HG03457 (cell line): ENCODE measurements around the gene DNAI7.

Experiments
- ATAC-seq: cut with Tn5 transposase; IDR thresholded peaks from one replicate; pipeline ENCODE4 v1.9.1; 2021; ENCODE audit warnings: moderate number of reproducible peaks; ENCODE audit not compliant: unreplicated experiment

The DNAI7 gene

GRCh38 chr12:25106818-25107217 lies 88.1 kb downstream of the DNAI7 start:
- no peak for ATAC-seq

DNA sequence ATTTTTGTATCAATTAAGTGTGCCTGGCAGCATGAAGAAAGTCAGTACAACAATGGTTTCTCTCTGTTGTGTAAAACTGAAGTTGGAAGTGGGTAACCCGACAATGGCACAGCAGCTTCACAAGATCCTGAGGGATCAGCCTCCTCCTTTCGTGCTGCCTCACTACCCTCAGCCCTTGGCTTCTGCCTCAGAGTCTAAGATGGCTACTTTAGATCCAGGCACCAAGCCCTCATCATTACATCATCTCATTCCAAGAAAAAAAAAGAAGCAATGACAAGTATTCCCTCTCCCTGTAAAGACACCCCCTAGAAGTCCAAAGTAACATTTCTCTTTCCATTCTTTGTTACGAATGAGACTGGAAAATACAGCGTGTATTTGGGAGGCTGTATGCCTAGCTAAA lies 92.6 kb downstream of the DNAI7 start:
- no peak for ATAC-seq

DNA sequence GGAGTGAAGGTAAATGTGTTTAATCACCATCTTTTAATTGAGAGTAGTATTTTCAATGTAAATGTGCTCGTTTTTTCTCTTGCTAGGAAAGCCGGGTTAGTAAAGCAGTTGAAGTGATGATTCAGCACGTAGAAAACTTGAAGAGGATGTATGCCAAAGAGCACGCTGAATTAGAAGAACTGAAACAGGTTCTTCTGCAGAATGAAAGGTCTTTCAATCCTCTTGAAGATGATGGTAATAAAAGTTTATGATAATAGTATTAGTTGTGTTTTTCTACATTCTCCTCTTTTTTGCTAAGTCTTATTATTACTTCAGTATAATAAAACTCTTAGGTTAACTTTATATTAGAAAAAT lies 93.9 kb downstream of the DNAI7 start:
- ATAC-seq = no peak

DNA sequence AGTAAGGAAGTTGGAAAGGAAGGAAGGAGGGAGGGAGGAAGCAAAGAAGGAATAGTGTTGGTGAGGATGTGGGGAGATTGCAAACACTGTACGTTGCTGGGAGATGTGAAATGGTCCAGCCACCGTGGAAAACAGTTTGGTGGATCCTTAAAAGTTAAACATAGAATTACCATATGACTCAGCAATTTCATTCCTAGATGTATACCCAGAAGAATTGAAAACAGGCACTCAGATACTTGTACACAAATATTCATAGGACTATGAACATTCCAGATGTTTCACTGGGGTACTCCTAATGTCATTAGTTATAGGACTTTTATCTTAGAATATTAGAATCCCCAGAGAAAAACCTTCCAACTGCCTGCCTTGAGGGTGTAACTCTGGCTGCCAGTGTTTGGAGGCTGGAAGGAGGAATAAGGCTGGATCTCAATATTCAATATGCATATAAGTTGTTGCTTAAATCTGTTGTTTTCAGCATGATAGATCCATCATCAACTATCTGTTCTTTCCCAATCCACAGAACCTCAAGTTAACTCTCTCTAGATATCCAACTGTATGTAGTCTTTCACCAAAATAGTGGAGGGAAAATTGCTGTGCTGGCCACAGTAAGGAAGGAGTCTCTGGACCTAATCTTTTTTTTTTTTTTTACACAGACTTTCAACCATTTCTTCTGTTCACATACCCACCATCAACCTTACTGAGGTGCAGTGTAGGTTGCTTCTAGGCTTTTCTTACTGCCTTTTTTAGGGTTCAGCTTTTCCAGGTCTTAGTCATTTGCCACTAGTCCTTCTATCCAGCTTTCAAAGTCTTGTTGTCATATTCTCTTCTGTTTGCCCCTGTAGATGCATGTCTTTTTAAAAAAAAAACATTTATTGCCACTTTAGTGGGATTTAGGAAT lies 94.5 kb downstream of the DNAI7 start:
- no peak for ATAC-seq

DNA sequence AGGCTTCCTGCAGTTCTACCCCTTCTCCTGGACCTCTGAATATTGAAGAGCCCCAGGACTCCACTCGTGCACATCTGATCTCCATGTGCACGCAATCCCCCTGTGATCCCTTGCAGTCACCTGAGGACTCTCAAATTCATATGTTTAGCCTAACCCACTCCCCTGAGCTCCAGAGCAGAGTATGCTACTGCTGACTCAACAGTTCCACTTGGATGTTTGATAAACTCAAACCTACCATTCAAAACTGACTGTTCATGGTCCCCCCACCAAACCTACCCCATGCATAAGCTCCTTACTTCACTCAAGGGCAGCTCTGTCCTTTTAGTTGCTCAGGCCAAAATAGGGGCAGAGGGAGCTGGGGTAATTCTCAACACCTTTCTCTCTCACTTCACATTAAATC lies 96.0 kb downstream of the DNAI7 start:
- no peak for ATAC-seq

DNA sequence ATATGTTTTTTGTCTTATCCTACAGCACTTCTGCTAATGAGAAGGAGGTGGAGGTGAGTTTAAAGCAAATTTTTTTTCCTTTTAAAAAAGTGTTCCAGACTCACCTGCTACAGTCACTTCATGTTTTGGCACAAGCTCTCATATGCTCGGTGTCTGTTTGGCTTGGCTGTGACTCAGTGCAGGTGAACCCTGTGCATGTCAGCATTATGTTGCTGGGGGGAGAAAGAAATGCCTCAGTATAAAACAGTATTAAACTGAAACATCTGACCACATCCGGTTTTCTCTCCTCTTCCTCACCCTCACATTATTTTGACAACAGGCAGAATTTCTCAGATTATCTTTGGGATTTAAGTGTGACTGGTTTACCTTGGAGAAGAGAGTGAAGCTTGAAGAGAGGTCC lies 105.2 kb downstream of the DNAI7 start:
- ATAC-seq = no peak

GRCh38 chr12:25087596-25087995 lies 107.4 kb downstream of the DNAI7 start:
- ATAC-seq = no peak

GRCh38 chr12:25084816-25085215 lies 110.1 kb downstream of the DNAI7 start:
- no peak for ATAC-seq

- no peak for ATAC-seq
These were observed 111.7 kb downstream of the DNAI7 start for GRCh38 chr12:25083211-25083610.

DNA sequence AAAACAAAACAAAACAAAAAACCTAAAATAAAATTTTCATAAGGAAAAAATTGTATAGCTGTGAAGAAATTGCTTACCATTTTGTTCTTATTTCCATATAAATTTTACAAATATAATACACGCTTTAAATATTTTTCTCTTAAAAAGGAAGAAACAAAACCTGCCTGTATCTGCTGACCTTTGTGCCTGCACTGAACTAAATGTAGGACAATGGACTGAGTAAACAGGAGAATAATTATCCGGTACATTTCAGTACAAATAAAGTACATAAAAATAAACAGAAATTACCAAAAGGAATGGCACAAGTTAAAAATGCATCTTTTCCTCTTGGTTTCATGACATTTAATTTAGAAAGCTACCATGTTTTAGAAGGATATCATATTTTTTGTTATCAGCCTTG lies 112.3 kb downstream of the DNAI7 start:
- ATAC-seq = no peak

DNA sequence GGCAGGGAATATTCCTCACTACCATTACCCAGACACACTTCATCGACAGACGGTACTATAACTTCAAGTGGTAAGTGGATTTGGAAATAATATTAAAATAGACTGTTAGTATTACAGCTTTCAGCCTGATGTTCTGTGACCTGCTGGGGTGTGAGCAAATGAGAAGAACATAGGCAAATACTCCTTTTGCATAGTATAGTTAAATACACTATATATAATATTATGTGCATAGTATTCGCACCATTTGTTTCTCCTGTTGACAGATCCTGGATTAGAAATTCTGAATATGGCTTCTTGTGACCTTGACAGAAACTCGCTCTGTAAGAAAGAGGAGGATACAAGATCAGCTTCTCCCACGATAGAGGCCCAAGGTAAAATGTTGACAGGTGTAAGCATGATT lies 115.6 kb downstream of the DNAI7 start:
- ATAC-seq = no peak

- no peak for ATAC-seq
These were observed 120.0 kb downstream of the DNAI7 start for GRCh38 chr12:25074954-25075353.

GRCh38 chr12:25074113-25074512 lies 120.8 kb downstream of the DNAI7 start:
- no peak for ATAC-seq

GRCh38 chr12:25072906-25073650 lies 121.9 kb downstream of the DNAI7 start:
- no peak for ATAC-seq

GRCh38 chr12:25071366-25071765 lies 123.6 kb downstream of the DNAI7 start:
- ATAC-seq = no peak

DNA sequence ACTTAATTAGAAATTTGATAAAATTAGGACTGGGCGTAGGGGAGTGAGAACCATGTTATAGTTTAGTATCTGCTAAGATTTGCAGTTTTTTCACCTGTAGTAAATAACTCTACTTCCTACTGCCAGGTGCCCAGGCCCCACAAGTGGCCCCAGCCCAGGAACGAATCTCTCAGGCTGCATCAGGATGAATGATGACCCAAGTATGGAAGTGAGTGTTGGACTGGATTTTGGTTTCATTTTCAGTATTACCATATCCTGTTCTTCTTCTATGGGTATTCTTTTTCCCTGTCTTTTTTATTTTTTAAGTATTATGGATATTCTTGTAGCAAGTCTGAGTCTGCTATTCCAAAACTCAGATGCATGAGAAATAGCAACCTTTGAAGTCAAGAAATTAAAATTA lies 125.7 kb downstream of the DNAI7 start:
- no peak for ATAC-seq

DNA sequence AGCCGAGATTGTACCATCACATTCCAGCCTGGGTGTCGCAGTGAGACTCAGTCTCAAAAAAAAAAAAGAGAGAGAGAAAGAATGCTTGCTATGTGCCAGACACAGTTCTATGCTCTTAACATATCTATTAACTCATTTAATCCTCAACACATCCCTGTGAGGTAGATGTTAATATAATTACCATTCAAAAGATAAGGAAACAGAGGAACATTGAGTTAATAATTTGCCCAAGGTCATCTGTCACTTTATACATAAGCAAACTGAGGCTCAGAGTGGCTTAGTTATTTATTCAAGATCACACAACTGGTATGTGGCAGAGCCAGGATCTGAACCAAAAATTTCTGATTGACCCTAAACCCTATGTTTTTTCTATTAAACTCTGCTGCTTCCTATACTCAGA lies 129.9 kb downstream of the DNAI7 start:
- ATAC-seq = no peak

DNA sequence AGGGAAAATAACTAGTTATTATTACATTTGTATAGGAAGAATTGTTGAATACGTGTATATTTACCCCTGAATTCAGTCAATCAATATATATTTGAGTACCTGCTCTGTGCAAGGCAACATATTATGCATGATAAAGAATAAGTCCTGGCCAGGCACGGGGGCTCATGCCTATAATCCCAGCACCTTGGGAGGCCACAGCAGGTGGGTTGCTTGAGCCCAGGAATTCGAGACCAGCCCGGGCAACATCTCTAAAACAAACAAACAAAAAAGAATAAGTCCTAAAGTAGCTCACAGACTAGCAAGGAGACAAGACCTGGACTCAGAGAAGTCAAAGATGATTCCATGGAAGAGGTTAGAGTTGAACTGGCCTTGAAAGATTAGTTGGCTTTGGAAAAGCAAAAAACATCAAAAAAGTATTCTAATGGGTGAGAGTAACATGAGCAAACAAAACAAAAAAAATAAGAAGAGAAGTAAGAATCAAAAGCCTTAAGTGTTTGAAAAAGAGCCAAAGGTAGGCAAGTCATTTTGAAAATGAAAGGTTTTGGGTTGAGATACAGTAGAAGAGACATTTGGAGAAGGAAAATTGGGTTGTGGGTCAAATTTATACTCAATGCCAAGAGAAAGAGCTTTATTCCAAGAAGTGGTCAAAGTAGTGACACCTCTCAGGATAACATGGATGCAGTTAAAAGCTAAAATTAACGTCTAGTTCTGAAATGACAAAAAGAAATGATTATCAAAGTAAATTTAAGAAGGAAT lies 130.9 kb downstream of the DNAI7 start:
- ATAC-seq = no peak

DNA sequence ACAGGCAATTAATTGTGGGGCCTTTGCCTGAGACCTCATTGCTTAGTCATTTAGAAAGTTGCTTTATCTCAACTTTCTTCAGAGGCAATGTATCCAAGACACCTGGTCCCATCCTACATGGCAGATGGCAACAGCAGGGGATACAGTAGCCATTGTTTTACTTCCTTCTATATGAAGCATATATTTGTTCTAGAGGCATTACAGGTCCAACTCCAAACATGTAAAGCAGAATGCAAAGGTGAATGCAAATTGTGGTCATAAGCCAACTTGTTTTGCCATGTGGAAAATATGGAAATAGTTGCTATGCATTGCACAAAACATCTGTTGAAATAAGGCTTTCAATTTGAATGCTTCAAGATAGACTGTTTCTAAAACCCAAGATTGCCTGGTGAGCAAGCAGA lies 136.3 kb downstream of the DNAI7 start:
- no peak for ATAC-seq
